Caco-2 (cell line): ENCODE data around the gene BPIFB2. TPM values are rescaled to one million over a fixed set of nuclear protein-coding genes. Genes with fewer than 3 reads are reported as not detected.

Experiments used
- BruUV-seq: library from RNA; stranded (reverse); fragments of 400-500 nt; replicated peaks from 2 replicates; lab custom pipeline; 2021; lab: Mats Ljungman, UMichigan
- CTCF ChIA-PET: fragments of 300-600 bp; sonication (Branson Sonifier 250); formaldehyde crosslinking; loops from one replicate; lab custom pipeline; 2022; ENCODE audit warnings: antibody characterized with exemption; lab: Charles Lee
- POLR2A ChIA-PET: fragments of 300-600 bp; sonication (Branson Sonifier 250); formaldehyde crosslinking; loops from one replicate; lab custom pipeline; 2022; ENCODE audit warnings: antibody characterized with exemption; lab: Charles Lee
- DNase-seq, 2 experiments: peaks; one replicate each; pipeline versions ENCODE4 v3.0.0 to v3.0.0-alpha.2; 2020 to 2022
- H3K27me3 ChIP-seq: replicated peaks from 2 replicates; pipeline ENCODE4 v1.6.0; 2011; ENCODE audit warnings: low read length; ENCODE audit not compliant: control insufficient read depth, insufficient read depth
- H3K36me3 ChIP-seq: 2 replicates; pipeline ENCODE4 v1.5.1; 2011; ENCODE audit warnings: low read length; ENCODE audit not compliant: control insufficient read depth, insufficient read depth
- H3K4me1 ChIP-seq: fragments of 250-450 bp; sonication (Bioruptor Pico); 2 replicates; pipeline ENCODE4 v1.5.1; 2020; ENCODE audit warnings: mild to moderate bottlenecking
- H3K4me3 ChIP-seq: 2 replicates; pipeline ENCODE4 v1.5.1; 2011; ENCODE audit warnings: low read depth, mild to moderate bottlenecking, control low read depth, low read length
- H3K9me3 ChIP-seq: fragments of 250-450 bp; sonication (Bioruptor Pico); 2 replicates; pipeline ENCODE4 v1.5.1; 2020; ENCODE audit warnings: mild to moderate bottlenecking, moderate library complexity
- H3K27ac Mint-ChIP-seq: one replicate; pipeline ENCODE4 v1.8.0; 2022; ENCODE audit warnings: mixed read lengths; ENCODE audit not compliant: unreplicated experiment
- H3K27me3 Mint-ChIP-seq: one replicate; pipeline ENCODE4 v1.8.0; 2022; ENCODE audit warnings: mixed read lengths; ENCODE audit not compliant: insufficient read depth, unreplicated experiment
- H3K36me3 Mint-ChIP-seq: one replicate; pipeline ENCODE4 v1.8.0; 2022; ENCODE audit warnings: mild to moderate bottlenecking, mixed read lengths; ENCODE audit not compliant: insufficient read depth, unreplicated experiment
- H3K4me1 Mint-ChIP-seq: one replicate; pipeline ENCODE4 v1.8.0; 2022; ENCODE audit warnings: low read depth, mixed read lengths; ENCODE audit not compliant: unreplicated experiment
- H3K4me3 Mint-ChIP-seq: one replicate; pipeline ENCODE4 v1.8.0; 2022; ENCODE audit warnings: mild to moderate bottlenecking, moderate library complexity, mixed read lengths; ENCODE audit not compliant: unreplicated experiment
- H3K9me3 Mint-ChIP-seq: one replicate; pipeline ENCODE4 v1.8.0; 2022; ENCODE audit warnings: mixed read lengths; ENCODE audit not compliant: unreplicated experiment
- intact Hi-C: fragments of 100-400 bp; cut with micrococcal nuclease; formaldehyde crosslinking; loops from one replicate; pipeline ENCODE4 v1.10.0; 2022; ENCODE audit not compliant: unreplicated experiment
- total RNA-seq: library from RNA; stranded (reverse); gene quantifications from 2 replicates; pipeline ENCODE4 v1.2.3, GENCODE V29; 2022
- TF ChIP-seq, protein P1 (sequence below), 2 experiments: fragments of 200-600 bp in 1 of 2; IDR thresholded peaks; 1 replicate in 1 of 2; 2 replicates in 1 of 2; pipeline versions ENCODE4 v1.5.1 to v1.8.0; 2011 to 2022; ENCODE audit warnings: antibody characterized with exemption in 1 of 2, control low read depth in 1 of 2, inconsistent platforms in 1 of 2, low read depth in 1 of 2, low read length in 1 of 2, mild to moderate bottlenecking in 1 of 2, moderate library complexity in 1 of 2; ENCODE audit not compliant: insufficient read depth in 1 of 2, severe bottlenecking in 1 of 2, unreplicated experiment in 1 of 2

The BPIFB2 gene
- total RNA-seq, 1 experiment from 2014 or later, result not detected

DNA sequence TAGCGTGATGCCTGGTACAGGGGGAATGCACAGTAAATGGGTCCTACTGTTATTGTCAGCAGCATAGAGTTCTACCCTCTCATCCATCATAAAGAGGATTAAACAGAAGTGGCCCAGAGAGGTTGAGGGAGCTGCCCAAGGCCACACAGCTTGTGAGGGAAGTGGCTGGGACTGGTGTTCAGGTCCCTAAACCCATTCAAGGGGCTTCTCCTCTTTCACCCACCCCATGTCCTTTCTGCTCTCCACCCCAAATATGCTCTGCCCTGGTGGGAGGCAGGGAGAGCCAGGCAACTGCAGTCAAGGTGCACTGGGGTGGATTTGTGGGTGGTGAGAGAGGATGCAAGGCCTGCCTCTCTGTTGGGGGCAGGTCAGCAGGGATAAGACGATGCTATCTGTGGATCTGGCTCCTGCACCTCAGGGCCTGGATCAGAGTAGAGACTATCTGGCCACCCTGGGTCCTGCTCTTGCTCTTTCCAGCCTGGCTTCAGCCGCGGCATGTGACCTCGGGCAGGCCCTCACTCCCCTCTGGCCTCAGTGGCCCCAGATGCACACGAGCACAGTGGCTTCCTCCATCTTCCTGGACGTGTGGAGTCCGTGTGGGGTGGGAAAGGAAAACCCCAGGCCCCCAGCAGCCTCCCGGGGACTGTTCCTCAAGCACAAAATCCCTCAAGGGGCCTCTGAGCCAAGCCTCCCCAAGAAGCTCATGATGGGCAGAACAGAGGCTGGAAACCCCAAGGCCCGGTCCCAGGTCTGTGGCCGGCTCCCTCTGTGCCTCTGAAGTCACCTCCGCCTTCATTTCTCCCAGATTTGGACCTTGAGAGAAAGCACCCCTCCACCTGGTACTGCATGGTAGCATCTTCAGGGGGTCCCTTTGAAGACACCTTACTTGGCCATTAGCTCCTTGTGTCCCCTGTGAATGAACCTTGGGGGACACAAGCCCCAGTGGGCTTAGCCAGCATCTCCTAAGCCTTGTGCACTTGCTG is 20.6 kb downstream of the BPIFB2 start:
- peaks cover 9% of the 10 kb centered on the region for H3K9me3 Mint-ChIP-seq
- ChIA-PET CTCF (no interaction called here), POLR2A (no interaction called here)
- H3K4me3 Mint-ChIP-seq, result no peak overlapping the region
- intact Hi-C loops, result no loop called here
- Histone ChIP-seq H3K9me3 (peaks cover 3% of the 10 kb centered on the region; the same call in 1 of the 2 replicates), H3K36me3 (no peaks in the 10 kb centered on the region), H3K27me3 (no peaks in the 10 kb centered on the region), H3K4me3 (no peak overlapping the region), H3K4me1 (no peaks in the 10 kb centered on the region)
- peaks cover 5% of the 10 kb centered on the region for H3K27me3 Mint-ChIP-seq
- no TSS peak for BruUV-seq
- H3K36me3 Mint-ChIP-seq, result no peaks in the 10 kb centered on the region
- no peaks in the 10 kb centered on the region for H3K4me1 Mint-ChIP-seq
- no peak for DNase-seq
- no peak overlapping the region for H3K27ac Mint-ChIP-seq
- TF ChIP-seq, protein P1, sequence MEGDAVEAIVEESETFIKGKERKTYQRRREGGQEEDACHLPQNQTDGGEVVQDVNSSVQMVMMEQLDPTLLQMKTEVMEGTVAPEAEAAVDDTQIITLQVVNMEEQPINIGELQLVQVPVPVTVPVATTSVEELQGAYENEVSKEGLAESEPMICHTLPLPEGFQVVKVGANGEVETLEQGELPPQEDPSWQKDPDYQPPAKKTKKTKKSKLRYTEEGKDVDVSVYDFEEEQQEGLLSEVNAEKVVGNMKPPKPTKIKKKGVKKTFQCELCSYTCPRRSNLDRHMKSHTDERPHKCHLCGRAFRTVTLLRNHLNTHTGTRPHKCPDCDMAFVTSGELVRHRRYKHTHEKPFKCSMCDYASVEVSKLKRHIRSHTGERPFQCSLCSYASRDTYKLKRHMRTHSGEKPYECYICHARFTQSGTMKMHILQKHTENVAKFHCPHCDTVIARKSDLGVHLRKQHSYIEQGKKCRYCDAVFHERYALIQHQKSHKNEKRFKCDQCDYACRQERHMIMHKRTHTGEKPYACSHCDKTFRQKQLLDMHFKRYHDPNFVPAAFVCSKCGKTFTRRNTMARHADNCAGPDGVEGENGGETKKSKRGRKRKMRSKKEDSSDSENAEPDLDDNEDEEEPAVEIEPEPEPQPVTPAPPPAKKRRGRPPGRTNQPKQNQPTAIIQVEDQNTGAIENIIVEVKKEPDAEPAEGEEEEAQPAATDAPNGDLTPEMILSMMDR (IDR thresholded peaks at IDR 0.05; ENCODE audit: insufficient read depth in 1 of 2, low read depth in 1 of 2, low read length in 1 of 2, severe bottlenecking in 1 of 2, unreplicated experiment in 1 of 2), result no peak

DNA sequence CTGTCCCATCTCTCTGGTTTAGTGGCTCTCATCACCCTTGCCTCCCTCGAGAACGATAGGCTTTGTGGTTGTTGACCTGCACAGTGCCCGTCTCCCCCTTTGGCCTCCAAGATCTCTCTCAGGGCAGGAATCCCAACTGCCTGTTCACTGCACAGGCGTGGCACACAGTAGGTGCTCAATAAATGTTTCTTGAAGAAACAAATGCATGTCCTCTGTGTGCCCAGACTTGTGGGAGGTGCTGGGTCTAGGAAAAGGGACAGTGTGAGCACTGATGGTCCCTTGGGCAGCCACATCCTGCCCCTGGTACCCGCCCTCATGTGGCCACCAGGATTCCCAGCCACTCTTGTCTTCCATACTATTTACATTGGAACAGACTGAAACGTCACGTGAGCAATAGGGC is 21.4 kb downstream of the BPIFB2 start:
- no peaks in the 10 kb centered on the region for H3K4me1 Mint-ChIP-seq
- no peaks in the 10 kb centered on the region for H3K36me3 ChIP-seq
- H3K36me3 Mint-ChIP-seq, result no peaks in the 10 kb centered on the region
- H3K9me3 ChIP-seq, result peaks cover 10% of the 10 kb centered on the region; the same call in 1 of the 2 replicates
- TF ChIP-seq, protein P1 (IDR thresholded peaks at IDR 0.05; ENCODE audit: insufficient read depth in 1 of 2, low read depth in 1 of 2, low read length in 1 of 2, severe bottlenecking in 1 of 2, unreplicated experiment in 1 of 2), result no peak
- POLR2A ChIA-PET, result no interaction called here
- H3K27me3 ChIP-seq, result no peaks in the 10 kb centered on the region
- CTCF ChIA-PET, result no interaction called here
- H3K27ac Mint-ChIP-seq, result no peak overlapping the region
- H3K27me3 Mint-ChIP-seq, result peaks cover 8% of the 10 kb centered on the region
- DNase-seq, result no peak
- H3K4me3 ChIP-seq, result no peak overlapping the region
- BruUV-seq, result no TSS peak
- intact Hi-C loops, result no loop called here
- no peaks in the 10 kb centered on the region for H3K4me1 ChIP-seq
- H3K9me3 Mint-ChIP-seq, result peaks cover 13% of the 10 kb centered on the region
- H3K4me3 Mint-ChIP-seq, result no peak overlapping the region

DNA sequence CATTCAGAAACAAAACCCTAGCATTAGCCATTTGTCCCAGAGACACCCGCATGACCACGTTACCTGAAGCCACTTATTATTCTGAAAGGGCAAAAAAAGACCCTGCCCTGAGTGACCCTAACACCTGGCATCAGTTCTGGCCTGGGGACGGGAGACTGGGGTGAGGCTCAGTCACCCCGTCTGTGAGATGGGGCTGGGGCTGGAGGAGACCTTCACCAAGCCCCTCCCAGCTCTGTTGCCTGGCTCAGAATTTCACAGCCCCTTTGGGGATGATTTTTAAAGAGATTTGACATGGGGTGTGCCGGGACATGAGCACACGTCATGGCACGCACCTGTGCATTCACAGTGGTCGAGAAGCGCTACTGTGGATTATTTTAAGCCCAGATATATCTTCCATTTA is 22.6 kb downstream of the BPIFB2 start:
- peaks cover 13% of the 10 kb centered on the region for H3K9me3 Mint-ChIP-seq
- BruUV-seq, result no TSS peak
- H3K4me1 Mint-ChIP-seq, result no peaks in the 10 kb centered on the region
- no peak overlapping the region for H3K27ac Mint-ChIP-seq
- POLR2A ChIA-PET, result no interaction called here
- no peak for DNase-seq
- no peak overlapping the region for H3K4me3 Mint-ChIP-seq
- CTCF ChIA-PET, result no interaction called here
- no peak overlapping the region for H3K4me3 ChIP-seq
- H3K9me3 ChIP-seq, result peaks cover 10% of the 10 kb centered on the region; the same call in 1 of the 2 replicates
- H3K27me3 ChIP-seq, result no peaks in the 10 kb centered on the region
- H3K4me1 ChIP-seq, result no peaks in the 10 kb centered on the region
- TF ChIP-seq, protein P1 (IDR thresholded peaks at IDR 0.05; ENCODE audit: insufficient read depth in 1 of 2, low read depth in 1 of 2, low read length in 1 of 2, severe bottlenecking in 1 of 2, unreplicated experiment in 1 of 2), result no peak
- peaks cover 11% of the 10 kb centered on the region for H3K27me3 Mint-ChIP-seq
- no peaks in the 10 kb centered on the region for H3K36me3 Mint-ChIP-seq
- H3K36me3 ChIP-seq, result no peaks in the 10 kb centered on the region
- intact Hi-C loops, result no loop called here
